Uterus (tissue), 2 donors: ENCODE measurements around the gene C3orf62.
A peak's percentile ranks its signal among the peaks of the same experiment; 100 is the strongest.

Experiments
- POLR2A ChIP-seq, 2 donors: fragments of 450-650 bp; IDR thresholded peaks; one replicate each; pipeline ENCODE4 v1.6.1; 2016; ENCODE audit warnings: antibody characterized with exemption in 2 of 2, mild to moderate bottlenecking in 1 of 2, moderate library complexity in 1 of 2
- TF ChIP-seq, protein P1 (sequence below), 4 experiments: fragments of 200-600 bp in 2 of 4; fragments of 450-650 bp in 2 of 4; sonication (generic) in 2 of 4; IDR thresholded peaks; one replicate each; pipeline ENCODE4 v1.5.1; 2016 to 2019; ENCODE audit warnings: antibody characterized with exemption in 4 of 4, mild to moderate bottlenecking in 2 of 4, moderate library complexity in 1 of 4

DNA sequence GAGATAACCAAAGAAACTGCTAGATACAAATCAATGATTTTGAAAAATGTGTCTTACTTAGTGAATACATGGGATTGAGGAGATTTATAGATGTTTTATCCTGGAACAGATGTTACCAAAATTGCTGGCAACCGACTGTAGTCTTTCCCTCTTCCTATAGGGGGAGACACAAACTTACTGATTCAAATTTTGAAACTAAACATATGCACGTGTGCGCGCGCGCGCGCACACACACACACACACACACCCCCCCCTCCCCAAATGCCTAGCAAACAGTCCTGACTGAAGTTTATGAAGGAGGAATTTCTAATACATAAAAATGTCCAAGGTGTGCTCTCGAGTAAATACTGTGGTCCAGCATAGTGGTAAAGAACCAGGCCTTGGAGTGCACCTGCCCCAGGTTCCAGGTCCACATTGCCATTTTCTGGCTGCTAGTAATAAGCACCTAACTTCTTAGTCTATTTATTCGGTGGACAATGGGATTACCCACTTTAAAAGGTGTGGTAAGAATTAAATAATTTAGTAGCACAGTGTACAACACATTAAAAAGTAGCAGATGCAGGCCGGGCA lies 18.5 kb upstream of the C3orf62 start:
- TF ChIP-seq, protein P1, sequence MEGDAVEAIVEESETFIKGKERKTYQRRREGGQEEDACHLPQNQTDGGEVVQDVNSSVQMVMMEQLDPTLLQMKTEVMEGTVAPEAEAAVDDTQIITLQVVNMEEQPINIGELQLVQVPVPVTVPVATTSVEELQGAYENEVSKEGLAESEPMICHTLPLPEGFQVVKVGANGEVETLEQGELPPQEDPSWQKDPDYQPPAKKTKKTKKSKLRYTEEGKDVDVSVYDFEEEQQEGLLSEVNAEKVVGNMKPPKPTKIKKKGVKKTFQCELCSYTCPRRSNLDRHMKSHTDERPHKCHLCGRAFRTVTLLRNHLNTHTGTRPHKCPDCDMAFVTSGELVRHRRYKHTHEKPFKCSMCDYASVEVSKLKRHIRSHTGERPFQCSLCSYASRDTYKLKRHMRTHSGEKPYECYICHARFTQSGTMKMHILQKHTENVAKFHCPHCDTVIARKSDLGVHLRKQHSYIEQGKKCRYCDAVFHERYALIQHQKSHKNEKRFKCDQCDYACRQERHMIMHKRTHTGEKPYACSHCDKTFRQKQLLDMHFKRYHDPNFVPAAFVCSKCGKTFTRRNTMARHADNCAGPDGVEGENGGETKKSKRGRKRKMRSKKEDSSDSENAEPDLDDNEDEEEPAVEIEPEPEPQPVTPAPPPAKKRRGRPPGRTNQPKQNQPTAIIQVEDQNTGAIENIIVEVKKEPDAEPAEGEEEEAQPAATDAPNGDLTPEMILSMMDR (IDR thresholded peaks at IDR 0.05): peak; percentile 43 to 53 (median 45)
- TF ChIP-seq POLR2A (IDR thresholded peaks at IDR 0.05): no peak
